Umbilical cord (tissue), 2 donors: ENCODE results near the gene PMEPA1. TPM values are rescaled to one million over a fixed set of nuclear protein-coding genes. Genes with fewer than 3 reads are reported as not detected.
A peak's percentile ranks its signal among the peaks of the same experiment; 100 is the strongest.

ENCODE experiments used
- DNase-seq: peaks from one replicate; pipeline ENCODE4 v3.0.0-alpha.2; 2015; ENCODE audit warnings: low spot score
- total RNA-seq: library from RNA; depleted of rRNA; stranded (reverse); fragments of >200 nt; gene quantifications from one replicate; pipeline ENCODE4 v1.2.3, GENCODE V29; 2014; ENCODE audit warnings: low replicate concordance; ENCODE audit not compliant: insufficient read depth

PMEPA1 gene
- total RNA-seq, 1 donor from 2014 or later: 14.7 TPM

- no peak for DNase-seq
Observed at GRCh38 chr20:57677584-57677982, 32.2 kb downstream of the PMEPA1 start.

GRCh38 chr20:57676589-57677583, 32.9 kb downstream of the PMEPA1 start:
- DNase-seq: no peak

GRCh38 chr20:57675773-57676172, 34.0 kb downstream of the PMEPA1 start:
- peak; percentile 19 for DNase-seq

GRCh38 chr20:57672953-57673575, 36.8 kb downstream of the PMEPA1 start:
- DNase-seq: no peak

GRCh38 chr20:57672164-57672563, 37.7 kb downstream of the PMEPA1 start:
- peak; percentile 57 for DNase-seq

GRCh38 chr20:57671662-57672061, 38.2 kb downstream of the PMEPA1 start:
- DNase-seq: no peak

- DNase-seq: no peak
Observed at GRCh38 chr20:57671072-57671391, 38.8 kb downstream of the PMEPA1 start.

- DNase-seq: no peak
Observed at GRCh38 chr20:57670288-57671071, 39.3 kb downstream of the PMEPA1 start.

GRCh38 chr20:57669632-57670031, 40.2 kb downstream of the PMEPA1 start:
- no peak for DNase-seq

- DNase-seq: no peak
Observed at GRCh38 chr20:57667924-57668782, 41.7 kb downstream of the PMEPA1 start.

GRCh38 chr20:57667388-57667787, 42.4 kb downstream of the PMEPA1 start:
- peak; percentile 38 for DNase-seq

GRCh38 chr20:57666834-57667157, 43.0 kb downstream of the PMEPA1 start:
- DNase-seq: no peak

- DNase-seq: no peak
Observed at GRCh38 chr20:57666106-57666833, 43.5 kb downstream of the PMEPA1 start.

GRCh38 chr20:57665589-57665971, 44.2 kb downstream of the PMEPA1 start:
- no peak for DNase-seq

- no peak for DNase-seq
Observed at GRCh38 chr20:57664924-57665588, 44.8 kb downstream of the PMEPA1 start.

- DNase-seq: no peak
Observed at GRCh38 chr20:57664476-57664875, 45.3 kb downstream of the PMEPA1 start.

GRCh38 chr20:57663681-57664451, 45.9 kb downstream of the PMEPA1 start:
- no peak for DNase-seq

GRCh38 chr20:57663241-57663640, 46.6 kb downstream of the PMEPA1 start:
- DNase-seq: no peak
